ENCODE data around the gene MIOS. TPM values are rescaled to one million over a fixed set of nuclear protein-coding genes. Genes with fewer than 3 reads are reported as not detected.

MIOS gene
- total RNA-seq, 6 experiments from 2014 or later = 30.2 to 39.0 (median 35.1) TPM

GRCh38 chr7:7641129-7641663, 74.5 kb downstream of the MIOS start:
- no peaks in the 10 kb centered on the region for H3K9me3 Mint-ChIP-seq
- no peak for DNase-seq
- H3K27me3 Mint-ChIP-seq (ENCODE audit: insufficient read depth) = no peaks in the 10 kb centered on the region
- peak overlapping the region; percentile 81 for H3K27ac Mint-ChIP-seq
- H3K4me1 Mint-ChIP-seq (ENCODE audit: low read depth) = peaks cover 28% of the 10 kb centered on the region
- TF ChIP-seq CTCF (IDR thresholded peaks at IDR 0.05) = no peak
- H3K36me3 Mint-ChIP-seq (ENCODE audit: low read depth) = peaks cover 5% of the 10 kb centered on the region; the same call in 1 of the 2 replicates
- peak overlapping the region; percentile 99 for H3K4me3 Mint-ChIP-seq

GRCh38 chr7:7642081-7642480, 75.4 kb downstream of the MIOS start:
- H3K27ac Mint-ChIP-seq = no peak overlapping the region
- peaks cover 5% of the 10 kb centered on the region; the same call in 1 of the 2 replicates for H3K36me3 Mint-ChIP-seq (ENCODE audit: low read depth)
- no peaks in the 10 kb centered on the region for H3K9me3 Mint-ChIP-seq
- DNase-seq = no peak
- peaks cover 28% of the 10 kb centered on the region for H3K4me1 Mint-ChIP-seq (ENCODE audit: low read depth)
- no peaks in the 10 kb centered on the region for H3K27me3 Mint-ChIP-seq (ENCODE audit: insufficient read depth)
- no peak for TF ChIP-seq CTCF (IDR thresholded peaks at IDR 0.05)
- H3K4me3 Mint-ChIP-seq = no peak overlapping the region; the same call in 1 of the 2 replicates

GRCh38 chr7:7647495-7648036, 80.9 kb downstream of the MIOS start:
- Mint-ChIP-seq H3K9me3 (no peaks in the 10 kb centered on the region), H3K4me3 (no peak overlapping the region), H3K27ac (no peak overlapping the region), H3K36me3 (ENCODE audit: low read depth) (peaks cover 5% of the 10 kb centered on the region; the same call in 1 of the 2 replicates), H3K4me1 (ENCODE audit: low read depth) (peaks cover 15% of the 10 kb centered on the region), H3K27me3 (ENCODE audit: insufficient read depth) (no peaks in the 10 kb centered on the region)
- TF ChIP-seq CTCF (IDR thresholded peaks at IDR 0.05) = no peak
- no peak for DNase-seq

- H3K4me1 Mint-ChIP-seq (ENCODE audit: low read depth) = peaks cover 28% of the 10 kb centered on the region
- DNase-seq = no peak
- no peak for TF ChIP-seq CTCF (IDR thresholded peaks at IDR 0.05)
Observed at GRCh38 chr7:7650682-7651206, 84.1 kb downstream of the MIOS start.

GRCh38 chr7:7651479-7651878, 84.8 kb downstream of the MIOS start:
- Mint-ChIP-seq H3K27me3 (ENCODE audit: insufficient read depth) (no peaks in the 10 kb centered on the region), H3K4me3 (no peak overlapping the region), H3K9me3 (no peaks in the 10 kb centered on the region), H3K36me3 (ENCODE audit: low read depth) (no peaks in the 10 kb centered on the region), H3K4me1 (ENCODE audit: low read depth) (peaks cover 28% of the 10 kb centered on the region), H3K27ac (no peak overlapping the region)
- DNase-seq = no peak
- no peak for TF ChIP-seq CTCF (IDR thresholded peaks at IDR 0.05)

More at GRCh38 chr7:7650682-7651206, 84.1 kb downstream of the MIOS start:
- Mint-ChIP-seq H3K27me3 (ENCODE audit: insufficient read depth) (no peaks in the 10 kb centered on the region), H3K9me3 (no peaks in the 10 kb centered on the region), H3K4me3 (no peak overlapping the region), H3K27ac (no peak overlapping the region), H3K36me3 (ENCODE audit: low read depth) (no peaks in the 10 kb centered on the region)
